Mammary epithelial cell (primary cell): ENCODE measurements around the gene PCSK6.

Source experiments
- CTCF ChIP-seq, 2 donors: IDR thresholded peaks in 1 of 2; conservative IDR thresholded peaks in 1 of 2; 2 replicates each; pipeline ENCODE4 v1.5.1; 2011 to 2012; ENCODE audit warnings: inconsistent platforms in 2 of 2, low read length in 2 of 2, mild to moderate bottlenecking in 2 of 2, control low read depth in 1 of 2, low read depth in 1 of 2; ENCODE audit not compliant: insufficient read depth in 1 of 2; ENCODE audit errors: extremely low read depth in 1 of 2
- EZH2 ChIP-seq: IDR thresholded peaks from 2 replicates; pipeline ENCODE4 v1.6.1; 2012; ENCODE audit warnings: low read length, inconsistent platforms, borderline replicate concordance

- TF ChIP-seq CTCF (conservative IDR thresholded peaks at IDR 0.05 in 1 of 2, IDR thresholded peaks at IDR 0.05 in 1 of 2; ENCODE audit: extremely low read depth in 1 of 2, insufficient read depth in 1 of 2, low read depth in 1 of 2, low read length in 2 of 2) (no peak), EZH2 (no peak)
Measured at GRCh38 chr15:101429646-101430045, 59.9 kb downstream of the PCSK6 start.
